HCEC 1CT (cell line): ENCODE data around the gene MAGEF1.

Experiments used
- DNase-seq: peaks from one replicate; pipeline ENCODE4 v3.0.0-alpha.2; 2017

MAGEF1 gene

DNA sequence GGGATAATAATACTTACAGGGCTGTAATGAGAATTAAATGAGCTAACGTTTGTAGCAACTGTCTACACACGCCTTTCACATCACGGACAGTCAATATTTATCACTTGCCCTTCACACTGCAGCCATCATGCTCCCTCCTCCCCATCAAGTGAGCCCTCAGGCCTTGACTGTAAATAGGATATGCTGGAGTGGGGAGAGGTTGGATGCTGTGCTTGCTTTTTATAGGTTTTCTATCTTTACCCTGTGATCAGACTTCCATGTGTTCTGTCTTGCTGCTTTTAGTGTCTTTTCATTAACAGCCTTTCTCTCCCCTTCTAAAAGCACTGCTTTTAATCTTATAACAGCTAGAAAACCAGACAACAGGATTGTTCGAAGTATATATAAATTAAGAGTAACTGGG, 12.8 kb upstream of the MAGEF1 start:
- no peak for DNase-seq

DNA sequence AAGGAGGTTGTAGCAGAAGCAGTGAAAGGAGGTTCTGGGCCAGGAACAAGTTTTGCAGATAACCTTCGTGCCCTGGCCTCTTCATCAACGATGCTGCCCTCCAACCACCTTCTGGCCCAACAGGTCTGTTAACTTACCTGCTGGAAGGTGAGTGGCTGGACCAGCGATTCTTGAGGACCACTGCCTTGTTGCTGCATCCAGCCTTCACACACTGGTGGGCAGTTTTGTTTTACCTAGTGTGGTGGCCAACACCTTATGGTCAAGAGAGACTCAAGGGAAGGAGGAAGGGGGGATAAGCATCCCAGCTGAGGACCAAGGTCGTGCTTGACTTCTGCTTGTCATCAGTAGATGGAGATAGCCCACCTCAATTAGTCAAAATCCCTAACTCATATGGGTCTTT, 7.8 kb upstream of the MAGEF1 start:
- no peak for DNase-seq

DNA sequence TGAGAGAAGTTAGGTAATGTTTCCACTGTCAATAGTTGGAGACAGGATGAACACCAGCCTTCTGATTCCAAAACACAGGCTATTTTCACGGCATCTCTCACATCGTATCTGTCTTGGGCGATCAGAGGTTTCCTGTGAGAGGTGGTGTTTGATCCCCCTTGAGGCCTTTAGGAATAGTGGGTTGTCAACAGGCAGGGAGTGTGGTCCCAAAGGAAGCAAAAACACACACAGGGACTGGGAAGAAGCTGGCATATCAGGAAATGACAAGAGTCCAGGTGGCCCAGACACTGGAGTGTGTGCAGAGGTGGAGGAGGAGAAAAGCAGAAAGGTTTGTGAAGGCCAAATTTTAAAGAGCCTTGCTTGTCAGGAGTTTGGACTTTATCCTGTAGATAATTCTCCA, 6.6 kb upstream of the MAGEF1 start:
- DNase-seq: no peak

DNA sequence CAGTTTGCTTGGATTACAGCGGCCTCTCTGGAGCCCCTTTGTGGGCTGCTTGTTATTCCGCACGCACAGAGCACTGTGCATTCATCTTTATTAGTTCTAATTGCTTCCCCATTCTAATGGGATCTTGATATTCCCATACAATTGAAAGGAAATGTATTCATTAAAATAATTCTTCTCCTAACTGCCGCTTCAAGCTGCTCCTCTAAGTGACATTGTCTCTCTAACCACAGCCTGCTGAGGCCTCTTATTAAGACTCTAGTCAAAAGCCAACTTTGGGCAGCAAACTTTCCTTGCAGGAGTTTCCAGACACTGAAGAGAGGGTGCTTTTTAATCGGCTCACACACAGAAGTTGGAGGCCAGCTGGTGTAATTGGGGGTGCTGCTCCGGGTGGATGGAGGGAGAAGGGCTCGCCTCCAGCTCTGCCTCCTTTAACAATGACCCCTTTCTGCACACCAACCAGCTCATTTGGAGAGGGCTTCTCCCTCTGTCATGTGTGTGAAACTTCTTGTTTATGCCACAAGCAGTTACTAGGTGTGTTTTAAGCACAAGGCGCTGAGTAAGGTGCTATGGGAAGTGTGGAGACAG, 5.6 kb upstream of the MAGEF1 start:
- no peak for DNase-seq

DNA sequence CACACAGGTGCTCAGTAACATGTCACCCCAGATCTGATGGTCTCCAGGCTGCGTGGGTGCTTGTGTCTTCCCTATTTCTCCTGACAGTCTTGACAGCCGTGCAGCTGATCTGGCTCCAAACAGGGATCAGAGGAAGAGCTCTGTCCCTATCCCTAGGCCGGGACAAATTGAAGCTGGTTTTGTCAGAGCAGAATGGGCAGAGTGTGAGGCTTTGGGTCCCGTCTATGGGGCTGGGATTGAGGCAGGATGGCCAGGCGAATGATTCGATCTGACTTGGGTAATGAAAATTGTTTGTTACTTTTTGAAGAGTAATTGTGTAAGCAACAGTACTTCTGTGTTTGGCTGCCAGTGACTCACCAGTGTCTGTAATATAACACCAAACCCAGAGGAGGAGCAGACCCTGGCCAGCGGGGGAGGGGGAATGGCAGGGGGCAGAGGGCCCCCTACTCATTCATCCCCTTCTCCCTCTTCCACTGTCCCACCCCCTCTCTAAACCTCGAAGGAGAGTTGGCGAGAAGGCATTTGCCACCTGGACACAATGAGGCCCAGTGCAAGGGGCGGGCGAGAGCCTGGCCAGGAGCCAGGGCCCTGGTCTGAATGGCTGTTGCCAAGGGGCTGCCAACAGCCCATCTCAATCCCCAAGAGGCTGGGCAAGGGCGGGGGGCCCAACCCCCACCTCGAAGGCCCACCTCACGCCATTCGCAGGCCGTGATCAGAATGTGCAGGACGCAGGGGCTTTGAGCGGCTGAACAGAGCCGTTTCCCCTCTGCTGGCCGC, 4.9 kb upstream of the MAGEF1 start:
- DNase-seq: peak; percentile 59

DNA sequence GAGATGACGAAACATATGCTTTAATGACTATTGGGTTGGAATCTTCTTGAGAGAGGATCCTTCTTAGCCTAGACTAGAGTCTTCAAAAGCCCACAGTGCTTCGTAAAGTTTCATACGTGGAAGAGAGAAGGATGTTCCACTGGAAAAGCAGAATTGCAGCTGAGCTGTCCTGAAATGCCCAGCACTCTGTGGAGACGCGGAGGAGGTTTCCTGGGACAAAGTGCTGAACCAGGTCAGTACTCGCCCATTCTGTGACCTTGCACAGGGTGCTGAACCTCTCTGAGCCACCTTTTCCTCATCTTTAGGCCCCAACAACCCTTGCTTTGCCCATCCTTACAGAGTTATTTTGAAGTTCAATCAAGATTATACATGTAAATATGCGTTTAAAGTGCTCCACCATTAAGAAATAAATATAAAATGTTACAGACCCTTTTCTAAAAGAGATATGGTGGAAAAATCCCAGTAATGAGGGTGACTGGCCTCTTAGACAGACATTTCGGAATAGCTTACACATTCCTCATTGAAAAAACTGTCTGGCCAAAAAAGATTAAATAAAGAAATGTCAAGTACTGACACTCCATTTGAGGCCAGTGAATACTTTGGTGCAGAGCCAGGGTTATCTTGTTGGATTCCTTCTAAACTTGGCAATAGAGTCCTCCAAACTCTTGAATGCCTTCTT, 4.2 kb upstream of the MAGEF1 start:
- DNase-seq: peak; percentile 1

DNA sequence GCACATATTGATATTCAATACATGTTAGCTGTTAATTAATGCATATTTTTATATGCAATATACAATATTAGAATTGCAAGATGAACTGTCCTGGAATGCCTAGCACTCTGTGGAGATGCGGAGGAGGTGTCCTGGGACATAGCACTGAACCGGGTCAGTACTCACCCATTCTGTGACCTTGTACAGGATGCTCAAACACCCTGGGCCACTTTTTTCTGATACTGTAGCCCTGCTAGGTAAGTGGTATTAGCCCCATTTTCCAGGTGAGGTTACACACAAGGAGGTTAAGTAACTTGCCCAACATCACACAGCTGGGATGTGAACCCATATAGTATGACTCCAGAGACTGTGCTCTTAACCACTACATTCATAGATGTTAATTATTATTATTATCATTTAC, 1.7 kb upstream of the MAGEF1 start:
- no peak for DNase-seq

DNA sequence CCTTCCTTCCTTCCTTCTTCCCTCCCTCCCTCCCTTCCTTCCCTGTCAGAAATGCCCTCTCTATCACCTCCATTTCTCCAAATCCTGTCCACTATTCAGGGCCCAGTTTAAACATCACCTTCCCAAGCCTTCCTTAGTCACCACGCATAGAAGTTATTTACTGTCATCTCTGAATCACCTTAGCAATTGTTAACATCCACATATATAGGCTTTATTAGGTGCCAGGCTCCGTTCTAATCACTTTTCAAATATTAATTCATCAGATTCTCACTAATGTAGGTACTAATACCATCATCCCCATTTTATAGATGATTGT, 1.1 kb upstream of the MAGEF1 start:
- no peak for DNase-seq

DNA sequence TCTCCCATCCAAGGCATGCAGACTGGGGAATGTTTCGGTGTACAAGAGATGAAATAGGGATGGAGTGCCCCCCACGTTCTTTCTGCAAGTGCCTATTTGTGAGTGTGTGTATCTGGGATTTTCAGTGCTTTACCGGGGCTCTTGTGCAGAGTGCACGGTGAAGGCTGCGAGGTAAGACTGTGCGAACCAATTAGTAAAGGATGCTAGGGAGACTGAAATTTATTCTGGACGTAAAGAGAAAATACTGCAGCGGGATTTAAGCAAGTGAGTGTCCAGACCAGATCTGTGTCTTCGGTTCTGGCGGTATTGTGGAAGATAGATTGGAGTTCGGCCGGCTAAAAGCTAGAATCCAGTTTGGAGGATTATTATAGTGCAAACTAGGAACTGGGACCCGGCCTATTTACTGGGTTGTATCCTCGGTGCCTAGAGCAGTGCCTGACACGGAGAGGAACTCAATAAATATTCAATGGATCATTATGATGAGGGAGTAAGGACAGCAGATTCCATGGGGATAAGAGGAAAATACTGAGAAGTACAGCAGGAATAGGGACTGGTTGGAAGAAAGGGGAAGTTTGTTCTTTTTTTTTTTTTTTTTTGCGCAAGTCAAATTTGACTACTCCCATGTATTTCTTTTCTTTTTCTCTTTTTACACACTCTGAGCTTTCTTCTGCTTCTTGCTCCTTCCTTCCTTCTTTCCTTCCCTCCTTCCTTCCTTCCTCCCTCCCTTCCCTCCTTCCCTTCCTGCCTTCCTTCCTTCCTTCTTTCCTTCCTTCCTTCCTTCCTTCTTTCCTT, 580 bp upstream of the MAGEF1 start:
- DNase-seq: no peak

DNA sequence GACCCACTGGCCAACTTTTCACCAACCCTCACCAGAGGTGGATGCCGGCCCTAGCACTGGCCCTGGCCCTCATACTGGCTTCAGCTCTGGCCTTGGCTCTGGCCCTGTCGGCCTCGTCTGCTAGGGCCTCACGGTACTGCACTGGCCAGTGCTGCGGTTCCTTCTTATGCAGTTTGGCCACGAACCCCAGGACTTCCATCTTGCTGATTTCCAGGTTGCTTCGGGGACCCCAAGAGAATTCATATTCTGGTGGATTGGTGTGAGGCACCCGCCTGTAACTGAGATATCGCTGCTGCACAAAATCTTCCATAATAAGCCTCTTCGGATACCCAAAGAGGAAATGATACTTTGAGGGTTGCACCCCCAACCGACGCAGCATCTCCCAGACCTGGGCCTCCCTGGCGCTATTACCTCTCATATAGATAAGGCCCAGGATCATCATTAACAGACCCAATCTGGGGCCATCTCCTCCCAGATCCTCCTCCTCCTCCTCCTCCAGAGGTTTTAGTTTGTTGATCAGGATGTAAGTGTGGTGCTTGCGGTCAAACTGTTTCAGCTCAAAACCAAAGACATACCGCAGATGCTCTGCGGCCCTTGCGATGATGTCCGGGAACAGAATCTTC, 883 bp downstream of the MAGEF1 start:
- DNase-seq: peak; percentile 28

DNA sequence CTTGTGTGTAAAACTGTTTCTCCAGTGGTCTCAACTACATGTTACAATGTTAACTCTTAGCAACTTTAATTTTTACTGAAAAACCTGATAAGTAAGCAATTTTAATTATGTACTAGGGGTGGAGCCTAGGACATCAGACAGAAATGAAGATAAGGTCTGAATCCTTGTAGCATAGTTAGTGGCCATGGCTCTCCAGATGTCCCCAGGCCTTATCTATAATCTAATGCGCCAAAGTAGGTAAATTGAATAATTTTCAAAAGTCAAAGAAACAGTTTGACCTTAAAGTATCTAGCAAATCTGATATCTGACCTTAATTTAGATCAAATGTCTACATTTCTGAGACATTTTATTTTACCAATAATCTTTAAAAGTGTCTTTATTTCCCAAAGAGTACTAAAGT, 8.2 kb downstream of the MAGEF1 start:
- no peak for DNase-seq

DNA sequence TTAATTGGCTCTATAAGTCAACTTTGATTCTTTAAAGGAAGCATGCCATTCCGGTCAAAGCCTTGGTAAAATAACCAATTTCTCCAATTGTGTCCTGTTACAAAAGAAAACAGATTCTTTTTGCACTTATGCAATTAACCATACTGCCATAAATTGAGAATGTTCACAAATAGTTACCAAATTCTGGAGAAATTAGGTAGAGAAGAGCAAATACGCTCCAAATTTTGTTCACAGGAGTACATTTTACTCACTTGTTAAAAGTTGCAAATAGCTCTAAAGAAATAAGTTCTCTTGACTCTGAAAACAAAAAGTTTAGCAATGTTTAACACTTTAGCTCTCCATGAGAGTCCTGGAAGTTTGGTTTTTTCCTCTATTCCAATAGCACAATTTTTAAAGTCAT, 11.1 kb downstream of the MAGEF1 start:
- no peak for DNase-seq

DNA sequence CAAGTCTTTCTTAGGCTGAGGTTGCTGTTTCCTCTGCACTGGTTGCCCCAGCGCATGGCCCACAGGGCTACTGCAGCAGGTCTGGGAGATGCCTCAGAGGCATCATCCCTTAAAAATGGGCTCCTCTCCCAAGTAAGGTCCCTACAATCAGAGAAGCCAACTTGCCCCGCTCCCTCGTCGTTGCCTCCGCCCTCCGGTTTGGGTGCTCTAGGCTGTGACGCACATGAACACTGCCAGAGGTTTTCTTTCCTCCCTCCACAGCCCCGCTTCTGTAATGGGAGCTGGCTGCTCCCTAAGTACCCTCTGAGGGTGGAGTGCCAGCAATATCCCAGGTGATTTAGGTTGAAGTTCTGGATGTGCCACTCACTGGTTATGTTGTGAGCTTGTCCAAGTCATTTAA, 14.0 kb downstream of the MAGEF1 start:
- DNase-seq: no peak

DNA sequence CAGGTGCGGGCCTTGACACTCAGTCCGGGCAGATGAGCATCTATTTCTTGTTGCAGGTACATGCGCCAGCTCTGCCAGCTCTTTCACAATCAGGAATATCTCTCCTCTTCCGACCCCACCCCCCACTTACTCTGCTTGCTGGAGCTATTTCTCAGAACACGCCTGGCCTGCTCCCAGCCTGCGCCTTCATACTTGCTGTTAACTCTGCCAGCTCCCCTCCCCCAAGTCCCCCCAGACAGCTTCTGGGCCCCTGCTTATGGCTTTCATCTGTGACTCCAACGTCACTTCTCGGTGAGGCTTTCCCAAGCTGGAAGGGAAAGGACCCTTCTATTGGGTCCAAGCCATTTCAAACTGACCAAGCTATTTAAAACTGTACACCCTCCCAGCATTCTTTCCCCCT, 15.2 kb downstream of the MAGEF1 start:
- DNase-seq: no peak

DNA sequence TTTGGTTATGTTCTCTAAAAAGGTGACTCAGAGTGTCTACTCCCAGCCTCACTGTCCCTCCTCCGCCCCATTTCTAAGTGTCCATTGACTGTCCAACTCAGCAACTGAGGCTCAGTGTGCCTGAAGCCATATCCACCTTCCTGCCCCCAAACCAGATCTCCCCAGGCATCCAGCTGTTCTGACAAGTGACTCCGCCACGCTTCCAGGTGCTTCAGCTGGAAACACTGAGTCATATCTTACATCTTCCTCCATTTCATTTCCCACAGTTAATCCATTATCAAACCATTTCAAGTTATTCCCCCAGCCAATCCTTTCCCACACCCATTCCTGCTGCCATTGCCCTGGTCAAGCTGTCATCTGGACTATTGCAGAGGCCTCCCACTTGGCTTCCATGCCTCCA, 17.1 kb downstream of the MAGEF1 start:
- DNase-seq: no peak

DNA sequence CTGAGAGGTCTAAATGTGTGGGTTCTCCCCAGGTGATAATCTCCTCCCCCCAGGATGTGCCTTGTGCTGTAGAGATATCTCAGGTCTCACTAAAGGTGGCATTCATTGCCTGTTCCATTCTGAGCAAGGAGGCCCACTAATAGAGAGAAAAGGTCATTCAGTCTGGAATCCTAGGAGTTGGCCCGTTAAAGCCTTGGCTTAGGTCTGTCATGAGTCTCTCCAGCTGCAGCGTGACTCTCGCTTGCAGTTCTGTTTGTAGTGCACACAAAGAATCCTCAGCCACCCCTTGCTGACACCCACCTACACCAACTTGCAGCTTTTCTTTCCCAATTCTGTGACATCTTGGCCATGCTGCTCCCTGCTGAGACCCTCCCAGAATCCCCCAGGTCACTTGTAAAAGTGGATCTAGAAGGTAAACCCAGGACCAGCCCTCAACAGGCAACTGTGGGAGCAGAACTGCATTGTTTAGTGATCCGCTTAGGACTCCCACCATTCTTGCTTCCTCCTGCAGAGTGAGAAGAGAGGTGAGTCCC, 17.7 kb downstream of the MAGEF1 start:
- DNase-seq: no peak

DNA sequence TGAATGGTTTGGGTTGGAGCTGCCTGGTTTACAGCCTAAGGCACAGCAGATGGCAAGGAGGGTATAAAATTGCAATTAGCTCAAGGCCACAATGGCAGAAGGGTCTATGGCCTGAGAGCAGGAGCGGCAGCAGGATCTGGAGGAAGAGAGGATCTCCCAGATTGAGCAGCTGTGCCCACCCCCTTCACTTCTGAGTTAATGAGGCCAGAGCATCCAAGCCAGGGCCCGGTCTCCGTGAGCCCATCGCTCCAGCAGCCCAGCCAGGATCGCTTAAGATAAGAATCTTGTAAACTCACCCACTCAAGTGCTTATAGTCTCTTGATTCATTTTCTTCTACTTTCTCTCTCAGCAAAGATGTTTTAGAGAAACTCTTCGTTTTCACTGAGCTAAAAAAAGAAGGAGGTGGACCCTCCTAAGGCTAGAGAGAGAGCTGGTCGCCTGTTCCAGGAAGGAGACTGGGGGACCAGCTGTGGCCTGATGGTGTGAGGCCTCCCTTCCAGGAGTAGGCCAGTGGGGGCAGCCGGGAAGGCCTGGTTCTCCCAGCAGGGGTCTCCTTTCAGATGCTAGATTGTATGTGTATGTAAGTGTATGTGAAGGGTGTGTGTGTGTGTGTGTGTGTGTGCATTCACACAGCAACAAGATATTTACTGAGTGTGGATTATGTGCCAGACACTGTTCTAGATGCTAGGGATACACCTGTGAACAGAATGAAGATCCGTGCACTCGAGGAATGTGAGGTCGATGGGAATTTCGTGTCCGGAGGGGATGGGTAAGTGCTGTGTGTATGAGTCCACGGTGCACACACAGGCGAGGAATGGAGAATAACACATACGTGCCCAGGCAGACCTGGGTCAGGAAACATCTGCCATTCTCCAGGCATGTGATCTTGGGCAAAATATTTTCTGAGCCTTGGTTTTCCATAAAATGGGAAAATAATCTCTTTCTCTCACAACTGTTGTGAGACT, 18.6 kb downstream of the MAGEF1 start:
- no peak for DNase-seq

DNA sequence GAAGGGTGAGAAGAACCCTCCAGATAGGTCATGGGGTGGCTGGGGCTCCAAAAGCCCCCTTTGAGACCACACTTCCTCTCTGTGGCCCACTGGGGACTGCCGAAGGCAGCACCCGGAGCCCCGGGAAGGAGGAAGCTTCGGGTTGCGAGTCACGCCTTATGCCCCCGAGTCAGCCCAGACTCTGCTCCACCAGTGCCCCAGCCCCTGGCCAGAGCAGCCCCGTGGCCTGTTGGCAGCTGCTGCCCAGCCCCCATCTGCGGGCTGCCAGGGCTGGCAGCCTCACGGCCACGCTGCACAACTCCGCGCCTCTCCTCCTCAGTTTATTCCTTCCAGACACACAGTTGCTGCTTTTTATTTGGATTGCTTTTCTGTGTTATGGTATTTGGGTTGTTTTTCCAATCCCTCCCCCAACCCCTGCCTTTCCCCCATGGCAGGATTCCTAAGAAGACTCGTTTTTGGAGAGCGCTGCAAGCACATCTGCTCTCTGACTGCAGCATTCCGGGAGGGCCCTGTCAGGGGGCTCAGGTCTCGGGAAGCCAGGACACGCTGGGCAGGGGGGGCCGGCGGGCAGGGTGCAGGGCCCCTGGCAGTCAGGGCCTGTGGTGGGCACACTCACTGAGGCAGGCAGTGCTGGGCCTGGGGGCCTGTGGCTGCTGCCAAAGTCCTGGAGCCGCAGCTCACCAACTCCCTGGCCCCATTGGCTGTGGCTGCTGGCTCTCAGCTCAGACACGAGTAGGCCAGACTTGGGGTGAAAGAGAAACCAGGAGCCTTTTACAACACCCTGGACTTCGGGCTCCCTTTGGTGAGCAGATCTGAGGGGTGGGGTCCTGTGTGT, 20.2 kb downstream of the MAGEF1 start:
- DNase-seq: no peak

DNA sequence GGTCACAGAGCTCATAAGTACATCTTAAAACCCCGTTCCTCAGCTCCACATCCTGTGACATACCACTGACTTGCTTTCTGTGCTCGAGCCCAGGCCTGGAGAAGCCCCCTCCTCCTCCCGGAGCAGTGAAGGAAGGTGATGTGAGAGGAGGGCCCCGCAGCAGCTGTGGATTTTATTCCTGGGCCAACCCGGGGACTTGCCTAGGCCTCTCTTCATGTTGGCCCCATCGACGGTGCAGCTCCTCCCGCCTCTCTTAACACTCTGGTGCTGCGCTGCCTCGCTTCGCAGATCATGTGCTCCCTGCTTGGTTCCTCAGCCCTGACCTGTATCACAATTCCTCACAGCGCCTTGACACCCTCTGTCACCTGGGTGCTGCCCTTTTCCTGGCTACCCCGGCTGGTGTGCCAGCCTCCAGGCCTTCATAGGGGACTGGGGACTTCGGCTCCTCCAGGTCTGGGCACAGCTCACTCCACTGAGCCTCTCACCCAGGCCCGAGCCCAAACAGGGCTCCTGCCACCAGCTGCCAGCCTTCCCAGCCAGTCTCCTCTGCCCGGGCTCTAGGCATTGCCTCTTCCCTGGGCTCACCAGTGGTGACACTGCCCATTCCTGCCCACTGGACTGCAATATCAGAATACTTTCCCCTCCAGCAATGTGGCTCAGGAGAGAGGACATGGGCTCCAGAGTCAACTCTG, 21.5 kb downstream of the MAGEF1 start:
- DNase-seq: no peak

DNA sequence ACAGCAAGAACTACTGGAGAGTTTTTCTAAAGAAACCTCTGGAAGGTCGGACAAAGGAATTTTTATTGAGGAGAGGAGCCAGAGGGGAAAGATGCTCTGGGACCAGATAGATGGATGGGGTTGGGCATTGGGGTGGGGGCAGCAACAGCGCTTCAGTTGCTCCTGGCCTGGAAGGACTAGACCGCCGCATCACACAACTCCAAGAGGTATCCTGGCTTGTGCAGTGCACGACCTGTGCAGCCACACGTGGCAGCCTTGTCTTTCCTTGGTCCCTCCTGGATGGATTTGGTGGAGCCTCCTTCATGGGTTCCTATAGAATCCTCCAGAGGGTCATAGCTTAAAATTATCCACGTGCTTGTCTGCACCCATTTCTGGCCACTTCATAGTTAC, 23.0 kb downstream of the MAGEF1 start:
- DNase-seq: no peak
